ENCODE data around the gene ABHD16B.

ABHD16B gene

GRCh38 chr20:63895202-63895951, 34.1 kb downstream of the ABHD16B start:
- DNase-seq (ENCODE audit: low read depth, low spot score) = peak; percentile 8

- DNase-seq (ENCODE audit: low read depth, low spot score) = peak; percentile 23
Observed at GRCh38 chr20:63895952-63896263, 34.6 kb downstream of the ABHD16B start.

- DNase-seq (ENCODE audit: low read depth, low spot score) = peak; percentile 40
Observed at GRCh38 chr20:63896264-63897105, 35.2 kb downstream of the ABHD16B start.

GRCh38 chr20:63897978-63898561, 36.8 kb downstream of the ABHD16B start:
- no peak for DNase-seq (ENCODE audit: low read depth, low spot score)

- no peak for DNase-seq (ENCODE audit: low read depth, low spot score)
Observed at GRCh38 chr20:63898882-63899558, 37.7 kb downstream of the ABHD16B start.

- DNase-seq (ENCODE audit: low read depth, low spot score) = no peak
Observed at GRCh38 chr20:63900413-63900812, 39.1 kb downstream of the ABHD16B start.

GRCh38 chr20:63903796-63904561, 42.7 kb downstream of the ABHD16B start:
- peak; percentile 19 for DNase-seq (ENCODE audit: low read depth, low spot score)

- no peak for DNase-seq (ENCODE audit: low read depth, low spot score)
Observed at GRCh38 chr20:63908008-63908682, 46.8 kb downstream of the ABHD16B start.

GRCh38 chr20:63911176-63911575, 49.9 kb downstream of the ABHD16B start:
- DNase-seq (ENCODE audit: low read depth, low spot score) = peak; percentile 57

Data from astrocyte of the hippocampus (primary cell).